GM21526 (cell line): ENCODE results near the gene NHLRC2.
"Not testable (repeated sequence)": the region's sequence is repeated elsewhere in the genome, so short reads cannot be mapped to it uniquely, and the experiment has no call there.

Experiments used
- ATAC-seq: cut with Tn5 transposase; IDR thresholded peaks from one replicate; pipeline ENCODE4 v1.9.1; 2021; ENCODE audit warnings: moderate library complexity; ENCODE audit not compliant: unreplicated experiment, low FRiP score

NHLRC2 gene

GRCh38 chr10:113854013-113854760 is at the start of gene NHLRC2, which contains the start of gene DCLRE1A:
Gene NHLRC2 (plus strand): TSS chr10:113854661. CDS start chr10:113854873, 212 bp downstream.
Gene DCLRE1A (minus strand): TSS chr10:113854082. CDS start chr10:113853182, 900 bp downstream.
- ATAC-seq, result peak; percentile 42

GRCh38 chr10:113806503-113806902 is 48.0 kb upstream of the NHLRC2 start:
- ATAC-seq, result no peak

GRCh38 chr10:113808168-113808567 is 46.3 kb upstream of the NHLRC2 start:
- ATAC-seq, result no peak

- ATAC-seq, result not testable (repeated sequence)
Measured at GRCh38 chr10:113814700-113815099, 39.8 kb upstream of the NHLRC2 start.

- ATAC-seq, result no peak
Measured at GRCh38 chr10:113819989-113820388, 34.5 kb upstream of the NHLRC2 start.

- no peak for ATAC-seq
Measured at GRCh38 chr10:113820507-113820906, 34.0 kb upstream of the NHLRC2 start.

- ATAC-seq, result not testable (repeated sequence)
Measured at GRCh38 chr10:113821306-113821705, 33.2 kb upstream of the NHLRC2 start.

- no peak for ATAC-seq
Measured at GRCh38 chr10:113822174-113822573, 32.3 kb upstream of the NHLRC2 start.

- ATAC-seq, result no peak
Measured at GRCh38 chr10:113823389-113823788, 31.1 kb upstream of the NHLRC2 start.

GRCh38 chr10:113825791-113826190 is 28.7 kb upstream of the NHLRC2 start:
- no peak for ATAC-seq

GRCh38 chr10:113828567-113828966 is 25.9 kb upstream of the NHLRC2 start:
- ATAC-seq, result not testable (repeated sequence)

GRCh38 chr10:113842171-113842570 is 12.3 kb upstream of the NHLRC2 start:
- no peak for ATAC-seq

GRCh38 chr10:113843972-113844485 is 10.4 kb upstream of the NHLRC2 start:
- ATAC-seq, result no peak

- ATAC-seq, result no peak
Measured at GRCh38 chr10:113846036-113846435, 8.4 kb upstream of the NHLRC2 start.

GRCh38 chr10:113849140-113849803 is 5.2 kb upstream of the NHLRC2 start:
- ATAC-seq, result no peak

GRCh38 chr10:113849946-113850345 is 4.5 kb upstream of the NHLRC2 start:
- ATAC-seq, result no peak

GRCh38 chr10:113853578-113854012 is 866 bp upstream of the NHLRC2 start:
- ATAC-seq, result no peak

GRCh38 chr10:113854761-113855588 is 514 bp downstream of the NHLRC2 start:
- ATAC-seq, result peak; percentile 31

GRCh38 chr10:113856563-113856962 is 2.1 kb downstream of the NHLRC2 start:
- no peak for ATAC-seq

- ATAC-seq, result no peak
Measured at GRCh38 chr10:113857210-113857609, 2.7 kb downstream of the NHLRC2 start.

- ATAC-seq, result no peak
Measured at GRCh38 chr10:113858541-113858940, 4.1 kb downstream of the NHLRC2 start.
